ENCODE data around the gene GPR135.

GPR135 gene

DNA sequence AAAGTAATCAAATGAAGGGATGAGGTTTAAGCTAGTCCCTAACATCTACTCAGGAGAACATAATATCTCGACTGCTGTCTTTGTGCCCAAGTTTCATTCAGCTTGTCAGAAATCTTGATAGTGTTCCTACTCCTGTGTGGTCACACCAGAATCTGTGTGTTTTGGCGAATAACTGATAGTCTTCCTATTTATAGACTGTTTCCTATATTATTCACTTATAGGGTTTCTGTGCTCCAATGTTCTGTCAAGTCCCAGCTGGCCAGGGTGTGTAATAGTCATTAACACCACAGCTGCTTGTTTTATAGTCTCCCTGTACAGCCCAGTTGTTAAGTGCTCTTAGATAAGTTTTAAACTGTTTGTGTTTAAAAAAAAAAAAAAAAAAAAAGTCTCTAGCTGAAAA lies 45.9 kb downstream of the GPR135 start:
- H3K27ac ChIP-seq = no peak overlapping the region
- H3K4me3 ChIP-seq (ENCODE audit: low read depth, low read length) = no peak overlapping the region

DNA sequence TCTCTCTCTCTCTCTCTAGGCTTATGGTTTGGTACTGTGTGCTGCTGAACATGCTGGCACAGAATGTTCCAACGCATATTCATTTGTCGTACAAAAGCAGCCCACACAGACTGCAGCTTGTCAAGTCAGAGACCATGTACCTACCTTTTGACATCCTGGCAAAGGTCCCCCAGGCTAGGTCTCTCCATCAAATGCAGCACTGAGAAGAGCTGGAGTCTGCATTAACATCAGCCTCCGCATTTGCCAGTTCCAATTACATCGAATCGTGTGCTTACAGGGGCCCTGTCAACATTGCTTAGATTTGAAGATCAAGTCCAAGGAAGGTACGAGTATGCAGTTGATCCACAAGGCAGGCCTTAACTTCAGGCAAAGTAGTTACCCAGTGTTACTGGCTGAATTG lies 47.9 kb downstream of the GPR135 start:
- no peak overlapping the region for H3K4me3 ChIP-seq (ENCODE audit: low read depth, low read length)
- no peaks in the 10 kb centered on the region for H3K9me3 ChIP-seq (ENCODE audit: control insufficient read depth, low read length)
- H3K79me2 ChIP-seq = no peaks in the 10 kb centered on the region
- no peaks in the 10 kb centered on the region for H3K36me3 ChIP-seq (ENCODE audit: control insufficient read depth, insufficient read depth, low read length)
- H3K9ac ChIP-seq = no peak overlapping the region
- H2AFZ ChIP-seq = no peak overlapping the region
- H3K4me1 ChIP-seq = peaks cover 2% of the 10 kb centered on the region
- no peak overlapping the region for H3K4me2 ChIP-seq (ENCODE audit: low read length)
- TF ChIP-seq, protein P1, sequence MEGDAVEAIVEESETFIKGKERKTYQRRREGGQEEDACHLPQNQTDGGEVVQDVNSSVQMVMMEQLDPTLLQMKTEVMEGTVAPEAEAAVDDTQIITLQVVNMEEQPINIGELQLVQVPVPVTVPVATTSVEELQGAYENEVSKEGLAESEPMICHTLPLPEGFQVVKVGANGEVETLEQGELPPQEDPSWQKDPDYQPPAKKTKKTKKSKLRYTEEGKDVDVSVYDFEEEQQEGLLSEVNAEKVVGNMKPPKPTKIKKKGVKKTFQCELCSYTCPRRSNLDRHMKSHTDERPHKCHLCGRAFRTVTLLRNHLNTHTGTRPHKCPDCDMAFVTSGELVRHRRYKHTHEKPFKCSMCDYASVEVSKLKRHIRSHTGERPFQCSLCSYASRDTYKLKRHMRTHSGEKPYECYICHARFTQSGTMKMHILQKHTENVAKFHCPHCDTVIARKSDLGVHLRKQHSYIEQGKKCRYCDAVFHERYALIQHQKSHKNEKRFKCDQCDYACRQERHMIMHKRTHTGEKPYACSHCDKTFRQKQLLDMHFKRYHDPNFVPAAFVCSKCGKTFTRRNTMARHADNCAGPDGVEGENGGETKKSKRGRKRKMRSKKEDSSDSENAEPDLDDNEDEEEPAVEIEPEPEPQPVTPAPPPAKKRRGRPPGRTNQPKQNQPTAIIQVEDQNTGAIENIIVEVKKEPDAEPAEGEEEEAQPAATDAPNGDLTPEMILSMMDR (IDR thresholded peaks at IDR 0.05) = no peak
- H3K27me3 ChIP-seq (ENCODE audit: control insufficient read depth, insufficient read depth, low read length) = no peaks in the 10 kb centered on the region
- no peak overlapping the region for H3K27ac ChIP-seq

More for the DNA sequence above, 45.9 kb downstream of the GPR135 start:
- TF ChIP-seq, protein P1 (IDR thresholded peaks at IDR 0.05) = no peak
- no peaks in the 10 kb centered on the region for H3K9me3 ChIP-seq (ENCODE audit: control insufficient read depth, low read length)
- H3K9ac ChIP-seq = no peak overlapping the region
- no peak overlapping the region for H2AFZ ChIP-seq
- no peaks in the 10 kb centered on the region for H3K79me2 ChIP-seq
- no peaks in the 10 kb centered on the region for H3K36me3 ChIP-seq (ENCODE audit: control insufficient read depth, insufficient read depth, low read length)
- peaks cover 6% of the 10 kb centered on the region for H3K4me1 ChIP-seq
- no peaks in the 10 kb centered on the region for H3K27me3 ChIP-seq (ENCODE audit: control insufficient read depth, insufficient read depth, low read length)
- H3K4me2 ChIP-seq (ENCODE audit: low read length) = no peak overlapping the region

DNA sequence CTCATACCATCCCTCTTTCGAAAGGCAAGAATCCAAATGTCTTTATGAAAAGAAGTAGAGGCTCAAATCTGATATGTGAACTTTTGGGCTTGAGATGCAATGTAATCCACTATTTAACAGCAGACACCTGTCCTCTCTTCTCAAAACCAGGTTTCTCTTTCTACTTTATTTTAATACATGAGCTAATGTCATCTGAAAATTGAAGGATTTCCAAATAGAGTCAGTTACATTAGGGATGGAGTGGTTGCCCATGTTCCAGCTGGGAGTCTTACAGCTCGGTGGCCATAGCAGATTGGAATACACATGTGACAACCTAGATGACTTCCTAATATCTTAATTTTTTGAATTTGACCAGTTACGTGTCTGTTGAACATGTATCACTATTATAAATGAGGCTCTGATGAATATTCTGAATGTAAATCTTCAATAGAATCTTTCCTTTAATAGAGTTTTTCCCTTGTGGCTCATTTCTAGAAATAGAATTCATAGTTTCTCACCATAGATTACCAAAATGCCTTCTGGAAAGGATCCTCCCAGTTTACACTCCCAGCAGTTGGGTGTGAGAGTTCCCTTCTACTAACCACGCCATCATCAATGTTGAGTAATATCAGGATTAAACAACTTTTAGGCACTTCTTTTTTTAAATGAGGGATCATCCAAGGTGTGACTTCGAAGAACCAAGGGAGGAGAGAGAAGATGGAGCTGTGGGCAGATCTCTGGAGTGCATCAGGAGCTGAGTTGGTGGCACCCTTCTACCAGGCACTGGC lies 49.2 kb downstream of the GPR135 start:
- H3K27ac ChIP-seq = no peak overlapping the region
- no peaks in the 10 kb centered on the region for H3K79me2 ChIP-seq
- no peak overlapping the region for H3K9ac ChIP-seq
- H3K4me1 ChIP-seq = no peaks in the 10 kb centered on the region
- no peaks in the 10 kb centered on the region for H3K36me3 ChIP-seq (ENCODE audit: control insufficient read depth, insufficient read depth, low read length)
- no peaks in the 10 kb centered on the region for H3K9me3 ChIP-seq (ENCODE audit: control insufficient read depth, low read length)
- no peak overlapping the region for H3K4me3 ChIP-seq (ENCODE audit: low read depth, low read length)
- H3K27me3 ChIP-seq (ENCODE audit: control insufficient read depth, insufficient read depth, low read length) = no peaks in the 10 kb centered on the region
- TF ChIP-seq, protein P1 (IDR thresholded peaks at IDR 0.05) = no peak
- H2AFZ ChIP-seq = no peak overlapping the region
- no peak overlapping the region for H3K4me2 ChIP-seq (ENCODE audit: low read length)

Data from parathyroid adenoma (tissue), 2 donors.